ENCODE results near the gene NRP2. TPM values are rescaled to one million over a fixed set of nuclear protein-coding genes. Genes with fewer than 3 reads are reported as not detected.

NRP2 gene
- total RNA-seq (11.7 TPM), polyA plus RNA-seq (6.4 TPM)
- long read RNA-seq, donor 1, partial matches to known transcripts: 0 of 1 reads
- long read RNA-seq, donor 1, other reads (novel, unspliced or antisense): 0 of 1 reads
- long read RNA-seq, donor 2, partial matches to known transcripts: 0 of 2 reads
- long read RNA-seq, donor 2, other reads (novel, unspliced or antisense): 0 of 2 reads
- long read RNA-seq, donor 3, partial matches to known transcripts: 0 of 2 reads
- long read RNA-seq, donor 3, other reads (novel, unspliced or antisense): 0 of 2 reads
- long read RNA-seq, donor 4, partial matches to known transcripts: 0 of 2 reads
- long read RNA-seq, donor 4, other reads (novel, unspliced or antisense): 0 of 2 reads
- long read RNA-seq, donor 5, full-length matches to known transcripts: 2 of 2 reads
- long read RNA-seq, donor 5, partial matches to known transcripts: 0 of 2 reads
- long read RNA-seq, donor 5, other reads (novel, unspliced or antisense): 0 of 2 reads
- long read RNA-seq, donor 6: 0 reads
- long read RNA-seq, donor 7: 0 reads
- long read RNA-seq, donor 8: 0 reads
- long read RNA-seq, donor 9: 0 reads
- long read RNA-seq, donor 10: 0 reads

DNA sequence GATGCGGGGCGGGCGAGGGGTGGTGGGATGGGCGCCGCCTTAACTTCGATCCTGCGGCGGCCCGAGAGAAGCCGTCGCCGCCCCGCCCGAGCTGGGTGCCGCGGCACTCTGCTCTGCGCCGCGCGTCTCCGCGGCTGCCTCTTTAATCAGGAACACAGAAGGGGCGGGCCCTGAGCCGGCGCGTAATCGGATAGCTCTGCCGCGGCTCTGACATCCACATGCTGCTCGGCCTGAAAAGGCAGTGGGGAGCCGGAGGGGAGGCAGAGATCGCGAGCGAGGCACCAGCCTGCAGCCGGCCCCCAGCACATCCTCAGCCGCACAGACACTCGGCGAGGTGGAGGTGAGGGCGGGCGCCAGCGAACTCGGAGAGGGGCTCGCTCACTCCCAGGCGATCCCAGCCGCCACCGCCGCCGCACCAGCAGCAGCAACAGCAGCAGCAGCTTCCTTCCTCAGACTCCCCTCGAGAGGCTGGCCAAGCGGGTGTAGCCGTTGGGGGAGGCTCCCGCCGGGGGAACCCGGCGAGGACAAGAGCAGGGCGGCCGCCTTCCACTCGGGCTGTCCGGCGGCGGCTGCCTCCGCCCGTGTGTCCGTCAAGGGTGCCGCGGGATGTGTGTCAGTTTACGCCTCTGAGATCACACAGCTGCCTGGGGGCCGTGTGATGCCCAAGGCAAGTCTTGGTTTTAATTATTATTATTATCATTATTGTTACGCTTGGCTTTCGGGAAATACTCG is at the start of gene NRP2:
TSS of gene NRP2 (plus strand) at position 263 of the 732 bp plus-strand sequence. CDS start 790 bp downstream, outside the sequence.
- Histone ChIP-seq H3K4me1 (ENCODE audit: control insufficient read depth in 2 of 2, insufficient read depth in 2 of 2, low read length in 2 of 2) (peaks cover 0 to 16% of the 10 kb centered on the region in 2 donors), H3K27ac (ENCODE audit: low read depth in 1 of 2, low read length in 1 of 2) (peak within 1 kb of the TSS; percentile 33 to 45), H3K4me3 (ENCODE audit: low read length in 2 of 2) (peak within 1 kb of the TSS; percentile 23 to 42), H3K27me3 (ENCODE audit: control insufficient read depth in 2 of 2, insufficient read depth in 1 of 2, low read length in 1 of 2) (peaks cover 59 to 81% of the 10 kb centered on the region in 2 donors), H3K9me3 (ENCODE audit: control insufficient read depth in 2 of 2, insufficient read depth in 1 of 2, low read length in 1 of 2) (no peaks in the 10 kb centered on the region), H3K36me3 (ENCODE audit: control insufficient read depth in 2 of 2, insufficient read depth in 2 of 2, low read length in 1 of 2) (no peaks in the 10 kb centered on the region)
- DNase-seq (ENCODE audit: low read depth in 6 of 9, low spot score in 9 of 9): peak in 3 of 9 donors; percentile 28 to 72 (median 53)
- WGBS: under 1% methylated on average over 71 of the region's 71 CpGs

GRCh38 chr2:205633994-205634393 is 48.3 kb upstream of the NRP2 start:
- no peak overlapping the region for H3K27ac ChIP-seq (ENCODE audit: low read depth in 1 of 2, low read length in 1 of 2)
- H3K9me3 ChIP-seq (ENCODE audit: control insufficient read depth in 2 of 2, insufficient read depth in 1 of 2, low read length in 1 of 2): no peaks in the 10 kb centered on the region
- H3K4me3 ChIP-seq (ENCODE audit: low read length in 2 of 2): no peak overlapping the region
- 89% methylated on average over 1 of the region's 1 CpG for WGBS
- no peaks in the 10 kb centered on the region for H3K4me1 ChIP-seq (ENCODE audit: control insufficient read depth in 2 of 2, insufficient read depth in 2 of 2, low read length in 2 of 2)
- no peak for DNase-seq (ENCODE audit: low read depth in 6 of 9, low spot score in 9 of 9)
- H3K27me3 ChIP-seq (ENCODE audit: control insufficient read depth in 2 of 2, insufficient read depth in 1 of 2, low read length in 1 of 2): no peaks in the 10 kb centered on the region
- H3K36me3 ChIP-seq (ENCODE audit: control insufficient read depth in 2 of 2, insufficient read depth in 2 of 2, low read length in 1 of 2): no peaks in the 10 kb centered on the region

GRCh38 chr2:205636549-205637319 is 45.6 kb upstream of the NRP2 start:
- Histone ChIP-seq H3K36me3 (ENCODE audit: control insufficient read depth in 2 of 2, insufficient read depth in 2 of 2, low read length in 1 of 2) (no peaks in the 10 kb centered on the region), H3K27ac (ENCODE audit: low read depth in 1 of 2, low read length in 1 of 2) (no peak overlapping the region), H3K4me3 (ENCODE audit: low read length in 2 of 2) (no peak overlapping the region), H3K4me1 (ENCODE audit: control insufficient read depth in 2 of 2, insufficient read depth in 2 of 2, low read length in 2 of 2) (no peaks in the 10 kb centered on the region), H3K27me3 (ENCODE audit: control insufficient read depth in 2 of 2, insufficient read depth in 1 of 2, low read length in 1 of 2) (no peaks in the 10 kb centered on the region), H3K9me3 (ENCODE audit: control insufficient read depth in 2 of 2, insufficient read depth in 1 of 2, low read length in 1 of 2) (no peaks in the 10 kb centered on the region)
- WGBS: 81% methylated on average over 7 of the region's 7 CpGs
- DNase-seq (ENCODE audit: low read depth in 6 of 9, low spot score in 9 of 9): no peak

GRCh38 chr2:205637320-205637602 is 45.0 kb upstream of the NRP2 start:
- Histone ChIP-seq H3K27ac (ENCODE audit: low read depth in 1 of 2, low read length in 1 of 2) (no peak overlapping the region), H3K36me3 (ENCODE audit: control insufficient read depth in 2 of 2, insufficient read depth in 2 of 2, low read length in 1 of 2) (no peaks in the 10 kb centered on the region)

DNA sequence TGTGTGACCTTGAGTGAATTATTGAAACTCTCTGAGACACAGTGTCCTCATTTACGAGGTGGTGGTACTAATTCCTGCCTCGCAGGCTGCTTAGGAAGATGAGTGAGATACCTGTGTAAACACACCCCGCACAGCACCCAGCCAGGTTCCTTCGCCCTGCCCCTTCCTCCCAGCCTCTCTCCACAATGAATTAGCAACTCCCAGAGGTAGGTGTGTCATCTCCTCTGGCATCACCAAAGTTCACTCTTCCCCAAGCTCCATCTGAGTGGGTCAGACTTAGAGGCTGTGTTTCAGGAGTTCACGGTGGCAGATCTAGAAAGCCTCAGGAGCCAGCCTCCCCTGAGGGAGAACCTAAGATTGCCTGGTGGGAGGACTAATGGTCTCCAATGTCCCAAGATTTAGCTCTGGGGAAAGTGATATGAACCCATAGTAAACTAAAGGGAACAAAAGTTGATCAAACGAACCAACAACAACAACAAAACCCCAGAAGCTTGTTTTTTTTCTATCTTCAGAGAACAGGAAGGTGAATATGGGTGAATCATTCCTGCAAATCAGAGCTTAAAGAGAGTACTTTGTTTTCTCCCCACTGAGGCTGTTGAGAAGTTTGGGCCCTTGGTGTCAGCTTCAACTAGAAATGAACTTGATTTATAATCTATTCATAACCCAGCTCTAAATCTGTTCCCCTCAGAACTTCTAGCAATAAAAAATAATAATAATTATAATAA is 44.4 kb upstream of the NRP2 start:
- DNase-seq (ENCODE audit: low read depth in 6 of 9, low spot score in 9 of 9): no peak
- Histone ChIP-seq H3K27me3 (ENCODE audit: control insufficient read depth in 2 of 2, insufficient read depth in 1 of 2, low read length in 1 of 2) (peaks cover 0 to 4% of the 10 kb centered on the region in 2 donors), H3K4me1 (ENCODE audit: control insufficient read depth in 2 of 2, insufficient read depth in 2 of 2, low read length in 2 of 2) (no peaks in the 10 kb centered on the region), H3K4me3 (ENCODE audit: low read length in 2 of 2) (no peak overlapping the region), H3K9me3 (ENCODE audit: control insufficient read depth in 2 of 2, insufficient read depth in 1 of 2, low read length in 1 of 2) (no peaks in the 10 kb centered on the region), H3K27ac (ENCODE audit: low read depth in 1 of 2, low read length in 1 of 2) (no peak overlapping the region), H3K36me3 (ENCODE audit: control insufficient read depth in 2 of 2, insufficient read depth in 2 of 2, low read length in 1 of 2) (no peaks in the 10 kb centered on the region)
- WGBS: 89% methylated on average over 6 of the region's 6 CpGs

More at GRCh38 chr2:205637320-205637602, 45.0 kb upstream of the NRP2 start:
- no peaks in the 10 kb centered on the region for H3K4me1 ChIP-seq (ENCODE audit: control insufficient read depth in 2 of 2, insufficient read depth in 2 of 2, low read length in 2 of 2)
- DNase-seq (ENCODE audit: low read depth in 6 of 9, low spot score in 9 of 9): no peak
- H3K4me3 ChIP-seq (ENCODE audit: low read length in 2 of 2): no peak overlapping the region
- no peaks in the 10 kb centered on the region for H3K9me3 ChIP-seq (ENCODE audit: control insufficient read depth in 2 of 2, insufficient read depth in 1 of 2, low read length in 1 of 2)
- H3K27me3 ChIP-seq (ENCODE audit: control insufficient read depth in 2 of 2, insufficient read depth in 1 of 2, low read length in 1 of 2): peaks cover 0 to 2% of the 10 kb centered on the region in 2 donors

DNA sequence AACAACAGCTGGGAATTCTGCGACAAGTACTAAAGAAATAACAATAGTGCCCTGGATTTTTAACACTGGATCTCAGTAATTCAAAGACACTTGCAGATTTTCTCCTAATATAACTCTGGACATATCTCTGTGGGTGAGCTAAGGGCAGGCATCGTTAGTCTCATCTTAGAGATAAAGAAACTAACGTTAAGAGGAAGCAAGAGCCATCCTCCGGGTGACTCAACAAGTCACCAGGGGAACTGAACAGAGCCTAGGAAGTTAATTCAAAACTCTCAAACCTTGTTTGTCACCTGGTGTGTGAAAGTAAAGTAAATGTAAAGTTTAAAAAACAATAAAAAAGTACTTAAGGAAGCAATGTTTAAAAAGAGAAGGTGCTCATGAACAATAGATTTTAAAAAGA is 41.6 kb upstream of the NRP2 start:
- DNase-seq (ENCODE audit: low read depth in 6 of 9, low spot score in 9 of 9): no peak
- 77% methylated on average over 4 of the region's 4 CpGs for WGBS
- Histone ChIP-seq H3K9me3 (ENCODE audit: control insufficient read depth in 2 of 2, insufficient read depth in 1 of 2, low read length in 1 of 2) (no peaks in the 10 kb centered on the region), H3K27me3 (ENCODE audit: control insufficient read depth in 2 of 2, insufficient read depth in 1 of 2, low read length in 1 of 2) (peaks cover 0 to 6% of the 10 kb centered on the region in 2 donors), H3K27ac (ENCODE audit: low read depth in 1 of 2, low read length in 1 of 2) (no peak overlapping the region), H3K4me1 (ENCODE audit: control insufficient read depth in 2 of 2, insufficient read depth in 2 of 2, low read length in 2 of 2) (no peaks in the 10 kb centered on the region), H3K36me3 (ENCODE audit: control insufficient read depth in 2 of 2, insufficient read depth in 2 of 2, low read length in 1 of 2) (no peaks in the 10 kb centered on the region), H3K4me3 (ENCODE audit: low read length in 2 of 2) (no peak overlapping the region)

DNA sequence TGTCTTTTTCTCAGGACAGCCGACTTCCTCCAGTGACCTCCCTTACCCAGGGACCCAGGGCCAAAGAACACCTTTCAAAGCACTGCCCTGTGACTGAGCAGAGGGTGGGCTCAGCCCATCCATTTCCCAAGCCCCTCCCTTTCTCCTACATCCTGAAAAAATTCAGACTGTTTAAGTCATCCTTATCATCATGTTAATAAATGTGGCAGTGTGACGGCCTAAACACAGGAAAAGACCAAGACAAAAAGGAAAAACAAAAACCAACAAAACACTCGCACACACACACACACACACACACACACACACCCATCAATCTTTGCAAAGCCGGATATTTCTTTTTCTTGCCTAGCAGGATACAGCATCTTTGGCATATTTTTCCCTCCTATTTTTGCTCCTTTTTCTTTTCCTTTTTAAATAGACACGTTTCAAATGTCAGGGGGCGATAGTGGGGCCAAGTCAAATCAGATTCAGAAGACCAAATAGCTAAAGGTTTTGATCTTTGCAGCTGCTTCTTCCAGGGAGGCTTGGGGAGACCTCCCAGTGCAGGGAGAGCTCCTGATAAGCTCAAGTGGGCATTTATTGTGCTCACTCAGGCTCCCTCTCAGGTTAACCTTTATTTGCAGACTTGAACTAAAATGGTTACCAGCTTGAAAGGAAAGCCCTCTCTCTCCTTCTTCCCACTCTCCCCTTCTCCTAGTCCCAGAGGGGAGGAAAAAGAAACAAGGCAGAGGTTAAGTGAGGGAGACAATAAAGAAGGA is 39.5 kb upstream of the NRP2 start:
- Histone ChIP-seq H3K4me3 (ENCODE audit: low read length in 2 of 2) (no peak overlapping the region), H3K27ac (ENCODE audit: low read depth in 1 of 2, low read length in 1 of 2) (no peak overlapping the region), H3K4me1 (ENCODE audit: control insufficient read depth in 2 of 2, insufficient read depth in 2 of 2, low read length in 2 of 2) (no peaks in the 10 kb centered on the region), H3K9me3 (ENCODE audit: control insufficient read depth in 2 of 2, insufficient read depth in 1 of 2, low read length in 1 of 2) (no peaks in the 10 kb centered on the region), H3K36me3 (ENCODE audit: control insufficient read depth in 2 of 2, insufficient read depth in 2 of 2, low read length in 1 of 2) (no peaks in the 10 kb centered on the region), H3K27me3 (ENCODE audit: control insufficient read depth in 2 of 2, insufficient read depth in 1 of 2, low read length in 1 of 2) (peaks cover 0 to 6% of the 10 kb centered on the region in 2 donors)
- no peak for DNase-seq (ENCODE audit: low read depth in 6 of 9, low spot score in 9 of 9)
- WGBS: 66% methylated on average over 6 of the region's 6 CpGs

DNA sequence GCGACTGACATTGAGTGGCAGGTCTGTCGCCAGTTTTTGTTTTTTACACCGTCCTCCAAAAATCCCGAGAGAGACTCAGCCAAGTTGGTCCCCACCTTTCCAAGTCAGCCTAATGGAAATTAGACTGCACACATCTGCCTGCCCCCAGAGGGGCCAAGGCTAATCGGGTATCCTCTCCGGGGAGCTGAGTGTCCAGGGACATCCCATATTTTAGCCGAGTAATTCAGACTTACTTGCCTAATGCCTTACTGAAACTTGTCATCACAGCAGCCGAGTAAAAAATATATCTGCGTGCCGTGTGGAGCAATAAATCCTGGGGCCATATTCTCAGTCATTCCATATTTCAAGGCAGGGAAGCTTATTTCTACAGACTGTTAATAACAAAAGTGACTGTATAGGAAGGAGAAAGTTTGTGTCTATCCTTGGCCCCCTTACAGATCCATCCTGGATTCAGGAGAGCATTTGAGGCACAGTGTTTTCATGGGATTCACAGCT is 38.9 kb upstream of the NRP2 start:
- H3K9me3 ChIP-seq (ENCODE audit: control insufficient read depth in 2 of 2, insufficient read depth in 1 of 2, low read length in 1 of 2): no peaks in the 10 kb centered on the region
- 90% methylated on average over 10 of the region's 10 CpGs for WGBS

More for the DNA sequence above, 38.9 kb upstream of the NRP2 start:
- Histone ChIP-seq H3K27me3 (ENCODE audit: control insufficient read depth in 2 of 2, insufficient read depth in 1 of 2, low read length in 1 of 2) (peaks cover 0 to 6% of the 10 kb centered on the region in 2 donors), H3K4me3 (ENCODE audit: low read length in 2 of 2) (no peak overlapping the region), H3K27ac (ENCODE audit: low read depth in 1 of 2, low read length in 1 of 2) (no peak overlapping the region), H3K36me3 (ENCODE audit: control insufficient read depth in 2 of 2, insufficient read depth in 2 of 2, low read length in 1 of 2) (no peaks in the 10 kb centered on the region), H3K4me1 (ENCODE audit: control insufficient read depth in 2 of 2, insufficient read depth in 2 of 2, low read length in 2 of 2) (no peaks in the 10 kb centered on the region)
- DNase-seq (ENCODE audit: low read depth in 6 of 9, low spot score in 9 of 9): no peak
